DND-41 (cell line): ENCODE measurements around the gene CEACAM1.

Experiments
- CTCF ChIP-seq: IDR thresholded peaks from 2 replicates; pipeline ENCODE4 v1.5.1; 2012; ENCODE audit warnings: borderline replicate concordance, low read length, moderate library complexity, mild to moderate bottlenecking; ENCODE audit not compliant: poor library complexity, severe bottlenecking; ENCODE audit errors: extremely low read depth
- EZH2 ChIP-seq: IDR thresholded peaks from 3 replicates; pipeline ENCODE4 v1.6.1; 2012; ENCODE audit warnings: borderline replicate concordance, low read depth, mild to moderate bottlenecking, moderate library complexity, low read length, inconsistent platforms; ENCODE audit not compliant: severe bottlenecking

- no peak for TF ChIP-seq CTCF
- TF ChIP-seq EZH2 = no peak
Observed at GRCh38 chr19:42561512-42561911, 33.2 kb upstream of the CEACAM1 start.
